ENCODE data around the gene GFRA3.
A peak's percentile ranks its signal among the peaks of the same experiment; 100 is the strongest.
"Not testable (repeated sequence)": the region's sequence is repeated elsewhere in the genome, so short reads cannot be mapped to it uniquely, and the experiment has no call there.

GFRA3 gene, protein sequence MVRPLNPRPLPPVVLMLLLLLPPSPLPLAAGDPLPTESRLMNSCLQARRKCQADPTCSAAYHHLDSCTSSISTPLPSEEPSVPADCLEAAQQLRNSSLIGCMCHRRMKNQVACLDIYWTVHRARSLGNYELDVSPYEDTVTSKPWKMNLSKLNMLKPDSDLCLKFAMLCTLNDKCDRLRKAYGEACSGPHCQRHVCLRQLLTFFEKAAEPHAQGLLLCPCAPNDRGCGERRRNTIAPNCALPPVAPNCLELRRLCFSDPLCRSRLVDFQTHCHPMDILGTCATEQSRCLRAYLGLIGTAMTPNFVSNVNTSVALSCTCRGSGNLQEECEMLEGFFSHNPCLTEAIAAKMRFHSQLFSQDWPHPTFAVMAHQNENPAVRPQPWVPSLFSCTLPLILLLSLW

GRCh38 chr5:138274189-138274853 lies at the start of gene GFRA3:
GFRA3 (minus strand) TSS chr5:138274621; CDS start chr5:138274424, 197 bp downstream.
- Histone ChIP-seq H3K4me3 (ENCODE audit: low read length) (peak within 1 kb of the TSS; percentile 46), H3K27ac (ENCODE audit: low read depth, low read length) (no peak within 1 kb of the TSS), H3K36me3 (ENCODE audit: control insufficient read depth, insufficient read depth, low read length) (no peaks in the 10 kb centered on the region)

DNA sequence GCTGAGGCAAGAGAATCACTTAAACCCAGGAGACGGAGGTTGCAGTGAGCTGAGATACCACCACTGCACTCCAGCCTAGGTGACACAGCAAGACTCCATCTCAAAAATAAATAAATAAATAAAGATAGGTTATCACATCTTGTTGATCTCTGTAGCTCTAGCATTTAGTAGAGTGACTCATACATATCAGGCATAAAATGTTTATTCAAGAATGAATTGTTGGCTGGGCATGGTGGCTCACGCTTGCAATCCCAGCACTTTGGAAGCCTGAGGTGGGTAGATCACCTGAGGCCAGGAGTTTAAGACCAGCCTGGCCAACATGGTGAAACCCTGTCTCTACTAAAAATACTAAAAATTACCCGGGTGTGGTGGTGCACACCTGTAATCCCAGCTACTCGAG lies 43.8 kb upstream of the GFRA3 start:
- H3K9ac ChIP-seq (ENCODE audit: low read length); H3K4me3 ChIP-seq (ENCODE audit: low read length); H3K27me3 ChIP-seq (ENCODE audit: control insufficient read depth, insufficient read depth, low read length); H3K4me1 ChIP-seq (ENCODE audit: control insufficient read depth, insufficient read depth, low read length); H3K27ac ChIP-seq (ENCODE audit: low read depth, low read length); H3K36me3 ChIP-seq (ENCODE audit: control insufficient read depth, insufficient read depth, low read length): not testable (repeated sequence)

More at GRCh38 chr5:138274189-138274853, at the start of gene GFRA3:
- Histone ChIP-seq H3K27me3 (ENCODE audit: control insufficient read depth, insufficient read depth, low read length) (peaks cover 3% of the 10 kb centered on the region), H3K4me1 (ENCODE audit: control insufficient read depth, insufficient read depth, low read length) (no peaks in the 10 kb centered on the region), H3K9ac (ENCODE audit: low read length) (no peak within 1 kb of the TSS)

DNA sequence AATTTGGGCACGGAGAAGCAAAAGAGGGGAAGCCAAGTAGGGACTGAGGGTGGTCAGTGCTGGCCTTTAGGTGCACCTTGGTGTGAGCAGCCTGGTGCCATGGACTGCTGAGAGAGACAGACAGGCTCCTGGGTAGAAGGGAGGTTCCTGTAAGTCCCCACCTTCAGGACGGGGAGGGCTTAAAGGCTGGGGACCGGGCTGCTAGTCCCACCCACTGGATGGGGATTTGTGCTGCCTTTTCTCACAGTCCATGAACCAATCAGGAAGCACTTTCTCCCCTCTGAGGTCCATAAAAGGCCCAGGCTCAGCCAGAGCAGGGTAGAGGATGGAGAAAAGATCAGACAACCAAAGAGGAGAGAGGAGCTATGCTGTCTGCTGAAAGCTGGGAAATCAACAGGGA lies 41.9 kb upstream of the GFRA3 start:
- Histone ChIP-seq H3K36me3 (ENCODE audit: control insufficient read depth, insufficient read depth, low read length) (no peaks in the 10 kb centered on the region), H3K4me3 (ENCODE audit: low read length) (no peak overlapping the region), H3K9ac (ENCODE audit: low read length) (no peak overlapping the region), H3K4me1 (ENCODE audit: control insufficient read depth, insufficient read depth, low read length) (no peaks in the 10 kb centered on the region), H3K27ac (ENCODE audit: low read depth, low read length) (no peak overlapping the region), H3K27me3 (ENCODE audit: control insufficient read depth, insufficient read depth, low read length) (no peaks in the 10 kb centered on the region)

DNA sequence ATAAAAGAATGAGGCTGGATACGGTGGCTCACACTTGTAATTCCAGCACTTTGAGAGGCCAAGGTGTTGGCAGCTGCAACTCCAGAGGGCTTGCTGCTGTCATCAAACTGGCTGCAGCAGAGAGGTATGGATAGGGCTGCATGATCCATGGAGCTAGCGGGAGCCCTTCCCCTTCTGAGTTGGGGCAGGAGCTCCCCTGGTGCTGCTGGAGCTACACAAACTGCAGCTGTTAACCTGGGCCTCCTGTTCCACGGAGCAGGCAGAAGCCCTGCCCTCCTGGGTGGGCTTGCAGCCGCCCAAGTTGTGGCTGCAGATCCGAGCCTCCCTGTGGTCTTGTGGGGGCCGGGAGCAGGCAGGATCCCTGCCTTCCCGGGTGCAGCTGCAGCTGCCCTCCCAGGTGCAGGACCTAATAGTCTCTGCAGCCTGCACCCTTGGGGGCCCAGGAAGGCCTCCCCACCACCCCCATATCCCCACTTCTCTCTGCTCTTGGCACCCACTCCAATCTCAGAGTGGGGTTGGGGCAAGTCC lies 41.4 kb upstream of the GFRA3 start:
- H3K27ac ChIP-seq (ENCODE audit: low read depth, low read length) = no peak overlapping the region
- H3K36me3 ChIP-seq (ENCODE audit: control insufficient read depth, insufficient read depth, low read length) = no peaks in the 10 kb centered on the region
- no peaks in the 10 kb centered on the region for H3K4me1 ChIP-seq (ENCODE audit: control insufficient read depth, insufficient read depth, low read length)
- no peak overlapping the region for H3K9ac ChIP-seq (ENCODE audit: low read length)
- no peaks in the 10 kb centered on the region for H3K27me3 ChIP-seq (ENCODE audit: control insufficient read depth, insufficient read depth, low read length)
- no peak overlapping the region for H3K4me3 ChIP-seq (ENCODE audit: low read length)

GRCh38 chr5:138305797-138306196 lies 31.4 kb upstream of the GFRA3 start:
- Histone ChIP-seq H3K4me1 (ENCODE audit: control insufficient read depth, insufficient read depth, low read length) (no peaks in the 10 kb centered on the region), H3K4me3 (ENCODE audit: low read length) (no peak overlapping the region), H3K27ac (ENCODE audit: low read depth, low read length) (no peak overlapping the region), H3K36me3 (ENCODE audit: control insufficient read depth, insufficient read depth, low read length) (no peaks in the 10 kb centered on the region), H3K9ac (ENCODE audit: low read length) (no peak overlapping the region), H3K27me3 (ENCODE audit: control insufficient read depth, insufficient read depth, low read length) (no peaks in the 10 kb centered on the region)

- Histone ChIP-seq H3K4me1 (ENCODE audit: control insufficient read depth, insufficient read depth, low read length) (no peaks in the 10 kb centered on the region), H3K27me3 (ENCODE audit: control insufficient read depth, insufficient read depth, low read length) (no peaks in the 10 kb centered on the region), H3K4me3 (ENCODE audit: low read length) (no peak overlapping the region), H3K36me3 (ENCODE audit: control insufficient read depth, insufficient read depth, low read length) (no peaks in the 10 kb centered on the region), H3K27ac (ENCODE audit: low read depth, low read length) (no peak overlapping the region), H3K9ac (ENCODE audit: low read length) (no peak overlapping the region)
Measured at GRCh38 chr5:138303372-138303771, 29.0 kb upstream of the GFRA3 start.

GRCh38 chr5:138289296-138289695 lies 14.9 kb upstream of the GFRA3 start:
- no peaks in the 10 kb centered on the region for H3K4me1 ChIP-seq (ENCODE audit: control insufficient read depth, insufficient read depth, low read length)
- H3K27me3 ChIP-seq (ENCODE audit: control insufficient read depth, insufficient read depth, low read length) = no peaks in the 10 kb centered on the region
- no peak overlapping the region for H3K4me3 ChIP-seq (ENCODE audit: low read length)
- no peak overlapping the region for H3K27ac ChIP-seq (ENCODE audit: low read depth, low read length)
- H3K9ac ChIP-seq (ENCODE audit: low read length) = no peak overlapping the region
- no peaks in the 10 kb centered on the region for H3K36me3 ChIP-seq (ENCODE audit: control insufficient read depth, insufficient read depth, low read length)

GRCh38 chr5:138287246-138287645 lies 12.8 kb upstream of the GFRA3 start:
- Histone ChIP-seq H3K9ac (ENCODE audit: low read length) (no peak overlapping the region), H3K4me1 (ENCODE audit: control insufficient read depth, insufficient read depth, low read length) (no peaks in the 10 kb centered on the region), H3K36me3 (ENCODE audit: control insufficient read depth, insufficient read depth, low read length) (no peaks in the 10 kb centered on the region), H3K27ac (ENCODE audit: low read depth, low read length) (no peak overlapping the region), H3K27me3 (ENCODE audit: control insufficient read depth, insufficient read depth, low read length) (no peaks in the 10 kb centered on the region), H3K4me3 (ENCODE audit: low read length) (no peak overlapping the region)

- no peak overlapping the region for H3K4me3 ChIP-seq (ENCODE audit: low read length)
- H3K27ac ChIP-seq (ENCODE audit: low read depth, low read length) = no peak overlapping the region
- no peaks in the 10 kb centered on the region for H3K4me1 ChIP-seq (ENCODE audit: control insufficient read depth, insufficient read depth, low read length)
- no peaks in the 10 kb centered on the region for H3K36me3 ChIP-seq (ENCODE audit: control insufficient read depth, insufficient read depth, low read length)
- no peak overlapping the region for H3K9ac ChIP-seq (ENCODE audit: low read length)
- no peaks in the 10 kb centered on the region for H3K27me3 ChIP-seq (ENCODE audit: control insufficient read depth, insufficient read depth, low read length)
Measured at GRCh38 chr5:138282920-138283742, 8.7 kb upstream of the GFRA3 start.

- no peaks in the 10 kb centered on the region for H3K4me1 ChIP-seq (ENCODE audit: control insufficient read depth, insufficient read depth, low read length)
- no peaks in the 10 kb centered on the region for H3K36me3 ChIP-seq (ENCODE audit: control insufficient read depth, insufficient read depth, low read length)
- H3K9ac ChIP-seq (ENCODE audit: low read length) = no peak overlapping the region
- H3K27me3 ChIP-seq (ENCODE audit: control insufficient read depth, insufficient read depth, low read length) = no peaks in the 10 kb centered on the region
- no peak overlapping the region for H3K27ac ChIP-seq (ENCODE audit: low read depth, low read length)
- H3K4me3 ChIP-seq (ENCODE audit: low read length) = no peak overlapping the region
Measured at GRCh38 chr5:138280915-138281314, 6.5 kb upstream of the GFRA3 start.

- Histone ChIP-seq H3K27ac (ENCODE audit: low read depth, low read length) (no peak overlapping the region), H3K27me3 (ENCODE audit: control insufficient read depth, insufficient read depth, low read length) (peaks cover 3% of the 10 kb centered on the region), H3K9ac (ENCODE audit: low read length) (no peak overlapping the region), H3K4me3 (ENCODE audit: low read length) (no peak overlapping the region), H3K36me3 (ENCODE audit: control insufficient read depth, insufficient read depth, low read length) (no peaks in the 10 kb centered on the region), H3K4me1 (ENCODE audit: control insufficient read depth, insufficient read depth, low read length) (no peaks in the 10 kb centered on the region)
Measured at GRCh38 chr5:138276402-138277054, 2.1 kb upstream of the GFRA3 start.

DNA sequence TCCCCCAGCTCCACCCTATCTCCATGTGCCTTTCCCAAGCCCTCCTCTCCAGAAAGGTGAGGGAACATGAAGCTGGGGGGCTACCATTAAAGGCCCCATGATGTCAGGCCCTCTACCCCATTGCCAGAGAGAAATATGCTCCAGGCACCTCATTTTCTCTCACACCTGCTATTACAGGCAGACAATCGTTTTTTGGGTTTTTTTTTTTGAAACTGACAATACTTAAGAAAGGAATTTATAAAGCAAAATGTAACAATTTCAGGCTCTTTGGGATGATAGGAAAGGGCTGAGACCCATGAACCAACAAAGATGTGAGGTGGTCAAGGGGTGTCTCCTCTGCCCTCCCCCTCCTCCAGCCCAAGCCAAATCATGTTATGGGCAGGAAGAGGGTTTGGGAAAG lies 1.5 kb upstream of the GFRA3 start:
- H3K4me3 ChIP-seq (ENCODE audit: low read length) = no peak overlapping the region
- no peaks in the 10 kb centered on the region for H3K4me1 ChIP-seq (ENCODE audit: control insufficient read depth, insufficient read depth, low read length)
- H3K27ac ChIP-seq (ENCODE audit: low read depth, low read length) = no peak overlapping the region
- peaks cover 3% of the 10 kb centered on the region for H3K27me3 ChIP-seq (ENCODE audit: control insufficient read depth, insufficient read depth, low read length)
- no peaks in the 10 kb centered on the region for H3K36me3 ChIP-seq (ENCODE audit: control insufficient read depth, insufficient read depth, low read length)
- no peak overlapping the region for H3K9ac ChIP-seq (ENCODE audit: low read length)
